GM12872 (cell line): ENCODE measurements around the gene BCLAF1.

Experiments
- CTCF ChIP-seq: IDR thresholded peaks from 3 replicates; pipeline ENCODE4 v1.5.1; 2011; ENCODE audit warnings: low read depth, mild to moderate bottlenecking, low read length, moderate library complexity; ENCODE audit not compliant: insufficient read depth

Gene BCLAF1

GRCh38 chr6:136318676-136319075 is 29.0 kb upstream of the BCLAF1 start:
- no peak for TF ChIP-seq CTCF

- no peak for TF ChIP-seq CTCF
Observed at GRCh38 chr6:136317971-136318370, 28.3 kb upstream of the BCLAF1 start.

- peak; percentile 81 for TF ChIP-seq CTCF
Observed at GRCh38 chr6:136317021-136317694, 27.5 kb upstream of the BCLAF1 start.

- no peak for TF ChIP-seq CTCF
Observed at GRCh38 chr6:136315594-136315993, 25.9 kb upstream of the BCLAF1 start.

GRCh38 chr6:136312975-136313374 is 23.3 kb upstream of the BCLAF1 start:
- no peak for TF ChIP-seq CTCF

- no peak for TF ChIP-seq CTCF
Observed at GRCh38 chr6:136309729-136310311, 20.2 kb upstream of the BCLAF1 start.

GRCh38 chr6:136309171-136309570 is 19.5 kb upstream of the BCLAF1 start:
- no peak for TF ChIP-seq CTCF

GRCh38 chr6:136307351-136307750 is 17.7 kb upstream of the BCLAF1 start:
- TF ChIP-seq CTCF: no peak
